GM12878 (cell line): ENCODE data around the gene GTPBP4. TPM values are rescaled to one million over a fixed set of nuclear protein-coding genes. Genes with fewer than 3 reads are reported as not detected.

Experiments
- CBX3 ChIP-seq: fragments of 200-600 bp; sonication (generic); IDR thresholded peaks from 2 replicates; pipeline ENCODE4 v1.6.1; 2016; ENCODE audit warnings: low read depth, borderline replicate concordance
- ESRRA ChIP-seq: IDR thresholded peaks from 2 replicates; pipeline ENCODE4 v1.6.1; 2012; ENCODE audit warnings: mild to moderate bottlenecking, low read length, improper control_type of control experiment
- LARP7 ChIP-seq: fragments of 450-650 bp; IDR thresholded peaks from 2 replicates; pipeline ENCODE4 v1.6.1; 2017; ENCODE audit warnings: mild to moderate bottlenecking
- MEF2B ChIP-seq: fragments of 450-650 bp; IDR thresholded peaks from 2 replicates; pipeline ENCODE4 v1.6.1; 2018; ENCODE audit warnings: mild to moderate bottlenecking, moderate library complexity; ENCODE audit not compliant: partially characterized antibody, poor library complexity, severe bottlenecking
- MTA3 ChIP-seq: IDR thresholded peaks from 2 replicates; pipeline ENCODE4 v1.6.1; 2012; ENCODE audit warnings: low read length, inconsistent platforms, borderline replicate concordance
- MXI1 ChIP-seq: fragments of 150-350 bp; IDR thresholded peaks from 2 replicates; pipeline ENCODE4 v1.6.1; 2011; ENCODE audit warnings: low read depth, mild to moderate bottlenecking, inconsistent platforms, low read length, improper control_type of control experiment
- NBN ChIP-seq: fragments of 450-650 bp; IDR thresholded peaks from 2 replicates; pipeline ENCODE4 v1.6.1; 2016
- NFIC ChIP-seq: IDR thresholded peaks from 2 replicates; pipeline ENCODE4 v1.6.1; 2012; ENCODE audit warnings: low read depth, mild to moderate bottlenecking, inconsistent platforms, low read length, moderate library complexity
- NFYB ChIP-seq: IDR thresholded peaks from 2 replicates; pipeline ENCODE4 v1.6.1; 2011; ENCODE audit warnings: low read depth, mild to moderate bottlenecking, low read length, improper control_type of control experiment, moderate library complexity; ENCODE audit not compliant: insufficient read depth
- NR2C1 ChIP-seq: fragments of 450-650 bp; IDR thresholded peaks from 2 replicates; pipeline ENCODE4 v1.6.1; 2017; ENCODE audit warnings: antibody characterized with exemption, mild to moderate bottlenecking, moderate library complexity
- PAX5 ChIP-seq: IDR thresholded peaks from 2 replicates; pipeline ENCODE4 v1.6.1; 2011; ENCODE audit warnings: low read depth, low read length, borderline replicate concordance
- POLR2A ChIP-seq: IDR thresholded peaks from 2 replicates; pipeline ENCODE4 v1.6.1; 2011; ENCODE audit warnings: low read depth, mild to moderate bottlenecking, low read length
- SIX5 ChIP-seq: IDR thresholded peaks from 2 replicates; pipeline ENCODE4 v1.6.1; 2011; ENCODE audit warnings: mild to moderate bottlenecking, low read depth, low read length, moderate library complexity; ENCODE audit not compliant: severe bottlenecking
- SREBF1 ChIP-seq: IDR thresholded peaks from 2 replicates; pipeline ENCODE4 v1.6.1; 2012; ENCODE audit warnings: mild to moderate bottlenecking, low read length
- ZSCAN29 ChIP-seq: fragments of 450-650 bp; IDR thresholded peaks from 2 replicates; pipeline ENCODE4 v1.6.1; 2017; ENCODE audit warnings: mild to moderate bottlenecking, moderate library complexity
- polyA plus RNA-seq, 11 experiments: library from polyadenylated mRNA; depleted of rRNA in 4 of 11; unstranded in 6 of 11; stranded (reverse) in 5 of 11; fragments of >200 nt; fragmentation: Nextera tagmentation in 4 of 11; fragmentation: Illumina TruSeq in 1 of 11; extraction: Ambion mirVana in 4 of 11; extraction: Trizol in 1 of 11; gene quantifications; 1 replicate in 1 of 11; 2 replicates in 10 of 11; pipeline versions ENCODE4 v1.2.1 to v1.2.3, GENCODE V29; 2011 to 2016; ENCODE audit warnings: inconsistent platforms in 2 of 11, missing spikeins in 2 of 11, low read depth in 1 of 11
- total RNA-seq, 4 experiments: library from RNA; depleted of rRNA in 3 of 4; stranded (reverse); fragments of >200 nt in 3 of 4; fragmentation: Illumina TruSeq in 1 of 4; extraction: Trizol in 1 of 4; gene quantifications; 2 replicates each; pipeline versions ENCODE4 v1.2.1 to v1.2.3, GENCODE V29; 2013 to 2021
- TF ChIP-seq, protein P1 (sequence below): fragments of 450-650 bp; IDR thresholded peaks from 2 replicates; pipeline ENCODE4 v1.6.1; 2016; ENCODE audit warnings: mild to moderate bottlenecking, moderate library complexity, borderline replicate concordance
- TF ChIP-seq, protein P2 (sequence below): fragments of 450-650 bp; conservative IDR thresholded peaks from 2 replicates; pipeline ENCODE4 v1.6.1; 2017; ENCODE audit warnings: mild to moderate bottlenecking, moderate library complexity
- TF ChIP-seq, protein P3 (sequence below): fragments of 450-650 bp; IDR thresholded peaks from 2 replicates; pipeline ENCODE4 v1.6.1; 2016; ENCODE audit warnings: mild to moderate bottlenecking
- TF ChIP-seq, protein P4 (sequence below): fragments of 150-350 bp; IDR thresholded peaks from 2 replicates; pipeline ENCODE4 v1.6.1; 2014; ENCODE audit warnings: mild to moderate bottlenecking, low read depth, low read length
- TF ChIP-seq, protein P5 (sequence below): fragments of 450-650 bp; IDR thresholded peaks from 2 replicates; pipeline ENCODE4 v1.6.1; 2017; ENCODE audit warnings: borderline replicate concordance

The GTPBP4 gene
- total and polyA plus RNA-seq, 10 of the 15 experiments (the other 5 are each of a cell fraction or from before 2014, with no cell fraction given) = 58.5 to 118 (median 71.4) TPM

DNA sequence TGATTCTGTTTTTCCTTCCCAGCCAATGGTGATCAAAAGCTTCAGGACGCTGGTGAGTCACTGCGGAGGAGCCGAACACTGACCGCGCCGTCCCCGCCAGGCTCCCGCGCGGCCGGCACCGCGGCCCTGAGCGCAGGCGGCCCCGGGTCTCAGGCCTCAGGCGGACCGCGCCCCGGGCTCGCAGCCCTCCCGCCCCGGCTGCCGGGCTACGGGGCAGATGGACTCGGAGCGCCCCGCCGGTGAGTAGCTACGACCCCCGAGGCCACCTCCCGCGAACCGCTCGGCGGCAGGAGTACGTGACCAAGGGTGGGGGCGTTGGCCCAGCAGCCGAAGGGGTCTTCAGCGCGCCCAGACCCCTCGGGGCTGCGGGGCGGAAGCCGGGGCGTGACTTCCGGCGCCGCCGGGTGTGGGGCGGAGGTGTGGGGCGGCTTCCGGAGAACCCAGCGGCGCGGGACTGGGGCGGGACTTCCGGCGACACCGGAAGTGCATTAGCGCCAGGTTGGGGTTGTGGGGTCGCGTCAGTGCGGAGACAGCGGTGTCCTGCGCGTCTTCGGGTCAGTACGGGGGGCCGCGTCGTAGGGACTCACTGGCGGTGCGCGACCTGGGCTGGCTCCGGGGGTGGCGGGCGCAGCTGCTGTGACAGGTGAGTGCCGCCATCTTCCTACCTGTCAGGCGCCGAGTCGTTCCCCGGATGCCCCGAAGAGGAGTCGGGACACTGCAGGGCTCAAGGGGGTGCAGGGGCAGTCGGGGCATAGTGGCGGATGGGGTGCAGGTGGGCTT is 68.3 kb downstream of the GTPBP4 start, which contains the start of gene WDR37 (continued):
- TF ChIP-seq CBX3 (no peak), SIX5 (peak; percentile 46), NBN (peak; percentile 40; the same call in 1 of the 2 replicates), ZSCAN29 (peak; percentile 61; the same call in 1 of the 2 replicates), MTA3 (no peak), MEF2B (peak; percentile 68), ESRRA (no peak), MXI1 (no peak), LARP7 (peak; percentile 90), POLR2A (peak; percentile 92), NFIC (no peak), PAX5 (peak; percentile 74; the same call in 1 of the 2 replicates), SREBF1 (no peak), NFYB (peak; percentile 43; the same call in 1 of the 2 replicates), NR2C1 (peak; percentile 94)
- TF ChIP-seq, protein P1, sequence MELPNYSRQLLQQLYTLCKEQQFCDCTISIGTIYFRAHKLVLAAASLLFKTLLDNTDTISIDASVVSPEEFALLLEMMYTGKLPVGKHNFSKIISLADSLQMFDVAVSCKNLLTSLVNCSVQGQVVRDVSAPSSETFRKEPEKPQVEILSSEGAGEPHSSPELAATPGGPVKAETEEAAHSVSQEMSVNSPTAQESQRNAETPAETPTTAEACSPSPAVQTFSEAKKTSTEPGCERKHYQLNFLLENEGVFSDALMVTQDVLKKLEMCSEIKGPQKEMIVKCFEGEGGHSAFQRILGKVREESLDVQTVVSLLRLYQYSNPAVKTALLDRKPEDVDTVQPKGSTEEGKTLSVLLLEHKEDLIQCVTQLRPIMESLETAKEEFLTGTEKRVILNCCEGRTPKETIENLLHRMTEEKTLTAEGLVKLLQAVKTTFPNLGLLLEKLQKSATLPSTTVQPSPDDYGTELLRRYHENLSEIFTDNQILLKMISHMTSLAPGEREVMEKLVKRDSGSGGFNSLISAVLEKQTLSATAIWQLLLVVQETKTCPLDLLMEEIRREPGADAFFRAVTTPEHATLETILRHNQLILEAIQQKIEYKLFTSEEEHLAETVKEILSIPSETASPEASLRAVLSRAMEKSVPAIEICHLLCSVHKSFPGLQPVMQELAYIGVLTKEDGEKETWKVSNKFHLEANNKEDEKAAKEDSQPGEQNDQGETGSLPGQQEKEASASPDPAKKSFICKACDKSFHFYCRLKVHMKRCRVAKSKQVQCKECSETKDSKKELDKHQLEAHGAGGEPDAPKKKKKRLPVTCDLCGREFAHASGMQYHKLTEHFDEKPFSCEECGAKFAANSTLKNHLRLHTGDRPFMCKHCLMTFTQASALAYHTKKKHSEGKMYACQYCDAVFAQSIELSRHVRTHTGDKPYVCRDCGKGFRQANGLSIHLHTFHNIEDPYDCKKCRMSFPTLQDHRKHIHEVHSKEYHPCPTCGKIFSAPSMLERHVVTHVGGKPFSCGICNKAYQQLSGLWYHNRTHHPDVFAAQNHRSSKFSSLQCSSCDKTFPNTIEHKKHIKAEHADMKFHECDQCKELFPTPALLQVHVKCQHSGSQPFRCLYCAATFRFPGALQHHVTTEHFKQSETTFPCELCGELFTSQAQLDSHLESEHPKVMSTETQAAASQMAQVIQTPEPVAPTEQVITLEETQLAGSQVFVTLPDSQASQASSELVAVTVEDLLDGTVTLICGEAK = peak; percentile 96
- TF ChIP-seq, protein P2, sequence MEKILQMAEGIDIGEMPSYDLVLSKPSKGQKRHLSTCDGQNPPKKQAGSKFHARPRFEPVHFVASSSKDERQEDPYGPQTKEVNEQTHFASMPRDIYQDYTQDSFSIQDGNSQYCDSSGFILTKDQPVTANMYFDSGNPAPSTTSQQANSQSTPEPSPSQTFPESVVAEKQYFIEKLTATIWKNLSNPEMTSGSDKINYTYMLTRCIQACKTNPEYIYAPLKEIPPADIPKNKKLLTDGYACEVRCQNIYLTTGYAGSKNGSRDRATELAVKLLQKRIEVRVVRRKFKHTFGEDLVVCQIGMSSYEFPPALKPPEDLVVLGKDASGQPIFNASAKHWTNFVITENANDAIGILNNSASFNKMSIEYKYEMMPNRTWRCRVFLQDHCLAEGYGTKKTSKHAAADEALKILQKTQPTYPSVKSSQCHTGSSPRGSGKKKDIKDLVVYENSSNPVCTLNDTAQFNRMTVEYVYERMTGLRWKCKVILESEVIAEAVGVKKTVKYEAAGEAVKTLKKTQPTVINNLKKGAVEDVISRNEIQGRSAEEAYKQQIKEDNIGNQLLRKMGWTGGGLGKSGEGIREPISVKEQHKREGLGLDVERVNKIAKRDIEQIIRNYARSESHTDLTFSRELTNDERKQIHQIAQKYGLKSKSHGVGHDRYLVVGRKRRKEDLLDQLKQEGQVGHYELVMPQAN = peak; percentile 81
- TF ChIP-seq, protein P3, sequence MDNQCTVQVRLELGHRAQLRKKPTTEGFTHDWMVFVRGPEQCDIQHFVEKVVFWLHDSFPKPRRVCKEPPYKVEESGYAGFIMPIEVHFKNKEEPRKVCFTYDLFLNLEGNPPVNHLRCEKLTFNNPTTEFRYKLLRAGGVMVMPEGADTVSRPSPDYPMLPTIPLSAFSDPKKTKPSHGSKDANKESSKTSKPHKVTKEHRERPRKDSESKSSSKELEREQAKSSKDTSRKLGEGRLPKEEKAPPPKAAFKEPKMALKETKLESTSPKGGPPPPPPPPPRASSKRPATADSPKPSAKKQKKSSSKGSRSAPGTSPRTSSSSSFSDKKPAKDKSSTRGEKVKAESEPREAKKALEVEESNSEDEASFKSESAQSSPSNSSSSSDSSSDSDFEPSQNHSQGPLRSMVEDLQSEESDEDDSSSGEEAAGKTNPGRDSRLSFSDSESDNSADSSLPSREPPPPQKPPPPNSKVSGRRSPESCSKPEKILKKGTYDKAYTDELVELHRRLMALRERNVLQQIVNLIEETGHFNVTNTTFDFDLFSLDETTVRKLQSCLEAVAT = peak; percentile 21; the same call in 1 of the 2 replicates
- TF ChIP-seq, protein P4, sequence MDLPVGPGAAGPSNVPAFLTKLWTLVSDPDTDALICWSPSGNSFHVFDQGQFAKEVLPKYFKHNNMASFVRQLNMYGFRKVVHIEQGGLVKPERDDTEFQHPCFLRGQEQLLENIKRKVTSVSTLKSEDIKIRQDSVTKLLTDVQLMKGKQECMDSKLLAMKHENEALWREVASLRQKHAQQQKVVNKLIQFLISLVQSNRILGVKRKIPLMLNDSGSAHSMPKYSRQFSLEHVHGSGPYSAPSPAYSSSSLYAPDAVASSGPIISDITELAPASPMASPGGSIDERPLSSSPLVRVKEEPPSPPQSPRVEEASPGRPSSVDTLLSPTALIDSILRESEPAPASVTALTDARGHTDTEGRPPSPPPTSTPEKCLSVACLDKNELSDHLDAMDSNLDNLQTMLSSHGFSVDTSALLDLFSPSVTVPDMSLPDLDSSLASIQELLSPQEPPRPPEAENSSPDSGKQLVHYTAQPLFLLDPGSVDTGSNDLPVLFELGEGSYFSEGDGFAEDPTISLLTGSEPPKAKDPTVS = no peak
- TF ChIP-seq, protein P5, sequence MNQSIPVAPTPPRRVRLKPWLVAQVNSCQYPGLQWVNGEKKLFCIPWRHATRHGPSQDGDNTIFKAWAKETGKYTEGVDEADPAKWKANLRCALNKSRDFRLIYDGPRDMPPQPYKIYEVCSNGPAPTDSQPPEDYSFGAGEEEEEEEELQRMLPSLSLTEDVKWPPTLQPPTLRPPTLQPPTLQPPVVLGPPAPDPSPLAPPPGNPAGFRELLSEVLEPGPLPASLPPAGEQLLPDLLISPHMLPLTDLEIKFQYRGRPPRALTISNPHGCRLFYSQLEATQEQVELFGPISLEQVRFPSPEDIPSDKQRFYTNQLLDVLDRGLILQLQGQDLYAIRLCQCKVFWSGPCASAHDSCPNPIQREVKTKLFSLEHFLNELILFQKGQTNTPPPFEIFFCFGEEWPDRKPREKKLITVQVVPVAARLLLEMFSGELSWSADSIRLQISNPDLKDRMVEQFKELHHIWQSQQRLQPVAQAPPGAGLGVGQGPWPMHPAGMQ = no peak
